Loucy (cell line): Measurements from ENCODE around the gene TPRG1L.

Experiments used
- H2AFZ ChIP-seq: fragments of 200-600 bp; sonication (generic); 2 replicates; pipeline ENCODE4 v1.6.0; 2016; ENCODE audit warnings: antibody characterized with exemption, mild to moderate bottlenecking, low read length, moderate library complexity
- H3F3A ChIP-seq: fragments of 200-600 bp; 2 replicates; pipeline ENCODE4 v1.6.0; 2016; ENCODE audit warnings: antibody characterized with exemption, low read depth, mild to moderate bottlenecking
- H3K27me3 ChIP-seq: fragments of 200-600 bp; sonication (generic); 2 replicates; pipeline ENCODE4 v1.6.1; 2014; ENCODE audit warnings: low read length, mild to moderate bottlenecking; ENCODE audit not compliant: insufficient read depth, poor library complexity, severe bottlenecking
- H3K36me3 ChIP-seq: fragments of 200-600 bp; sonication (generic); 2 replicates; pipeline ENCODE4 v1.6.1; 2016; ENCODE audit warnings: low read length; ENCODE audit not compliant: insufficient read depth
- H3K4me1 ChIP-seq: fragments of 200-600 bp; sonication (generic); 2 replicates; pipeline ENCODE4 v1.5.1; 2014; ENCODE audit warnings: low read length, mild to moderate bottlenecking; ENCODE audit not compliant: insufficient read depth, poor library complexity, severe bottlenecking
- H3K4me2 ChIP-seq: fragments of 200-600 bp; sonication (generic); 2 replicates; pipeline ENCODE4 v1.6.0; 2014; ENCODE audit warnings: antibody characterized with exemption, low read length, low read depth, mild to moderate bottlenecking; ENCODE audit not compliant: poor library complexity, severe bottlenecking
- H3K4me3 ChIP-seq: fragments of 200-600 bp; sonication (generic); 2 replicates; pipeline ENCODE4 v1.5.1; 2014; ENCODE audit warnings: low read length, mild to moderate bottlenecking, mixed read lengths; ENCODE audit not compliant: poor library complexity, severe bottlenecking
- H3K79me2 ChIP-seq: fragments of 200-600 bp; sonication (generic); 2 replicates; pipeline ENCODE4 v1.6.1; 2014; ENCODE audit warnings: low read length; ENCODE audit not compliant: insufficient read depth
- H3K9ac ChIP-seq: fragments of 200-600 bp; sonication (generic); 2 replicates; pipeline ENCODE4 v1.6.0; 2014; ENCODE audit warnings: mild to moderate bottlenecking, low read depth, low read length, moderate library complexity; ENCODE audit not compliant: poor library complexity, severe bottlenecking
- H3K9me2 ChIP-seq: fragments of 200-600 bp; sonication (generic); replicated peaks from 2 replicates; pipeline ENCODE4 v1.6.1; 2016; ENCODE audit warnings: low read depth, low read length, mixed read lengths
- H3K9me3 ChIP-seq: fragments of 200-600 bp; sonication (generic); 2 replicates; pipeline ENCODE4 v1.6.1; 2014; ENCODE audit warnings: mild to moderate bottlenecking, antibody characterized with exemption, low read length, low read depth; ENCODE audit not compliant: insufficient read depth
- H4K20me1 ChIP-seq: fragments of 200-600 bp; sonication (generic); 2 replicates; pipeline ENCODE4 v1.6.0; 2014; ENCODE audit warnings: antibody characterized with exemption, low read length, mild to moderate bottlenecking; ENCODE audit not compliant: insufficient read depth, poor library complexity, severe bottlenecking
- CTCF ChIP-seq: fragments of 200-600 bp; sonication (generic); conservative IDR thresholded peaks from 2 replicates; pipeline ENCODE4 v1.5.1; 2014; ENCODE audit warnings: mild to moderate bottlenecking, antibody characterized with exemption, low read length
- EZH2phosphoT487 ChIP-seq: fragments of 200-600 bp; IDR thresholded peaks from 2 replicates; pipeline ENCODE4 v1.6.1; 2018; ENCODE audit warnings: antibody characterized with exemption, mild to moderate bottlenecking, moderate library complexity, borderline replicate concordance

Gene TPRG1L

GRCh38 chr1:3610527-3611169 lies 14.2 kb upstream of the TPRG1L start:
- H3K9ac ChIP-seq: peak overlapping the region; percentile 66
- no peaks in the 10 kb centered on the region for H3K9me2 ChIP-seq
- no peaks in the 10 kb centered on the region for H3K27me3 ChIP-seq
- H3K36me3 ChIP-seq: no peaks in the 10 kb centered on the region
- peak overlapping the region; percentile 71 for H3K4me2 ChIP-seq
- H3K4me3 ChIP-seq: peak overlapping the region; percentile 72
- peaks cover 44% of the 10 kb centered on the region for H3K79me2 ChIP-seq
- peaks cover 19% of the 10 kb centered on the region for H3K4me1 ChIP-seq
- TF ChIP-seq CTCF: 0 out of 2 replicates have a peak, but pooled peaks have one; percentile 15
- no peak for TF ChIP-seq EZH2phosphoT487
- H4K20me1 ChIP-seq: no peaks in the 10 kb centered on the region
- H3K9me3 ChIP-seq: no peaks in the 10 kb centered on the region
- H3F3A ChIP-seq: no peaks in the 10 kb centered on the region
- H2AFZ ChIP-seq: no peak overlapping the region

- H3K4me1 ChIP-seq: peaks cover 19% of the 10 kb centered on the region
- no peaks in the 10 kb centered on the region for H3F3A ChIP-seq
- peak within 1 kb of the TSS; percentile 71 for H3K4me2 ChIP-seq
- no peaks in the 10 kb centered on the region for H3K9me2 ChIP-seq
- no peaks in the 10 kb centered on the region for H3K9me3 ChIP-seq
- no peaks in the 10 kb centered on the region for H3K27me3 ChIP-seq
- peaks cover 36% of the 10 kb centered on the region for H3K79me2 ChIP-seq
- peak within 1 kb of the TSS; percentile 72 for H3K4me3 ChIP-seq
- peak within 1 kb of the TSS; percentile 66 for H3K9ac ChIP-seq
- TF ChIP-seq CTCF: no peak
- no peak for TF ChIP-seq EZH2phosphoT487
- H3K36me3 ChIP-seq: no peaks in the 10 kb centered on the region
- peak within 1 kb of the TSS; percentile 63; the same call in 1 of the 2 replicates for H2AFZ ChIP-seq
- no peaks in the 10 kb centered on the region for H4K20me1 ChIP-seq
Observed at GRCh38 chr1:3611170-3612019, 13.4 kb upstream of the TPRG1L start, which contains the start of gene MEGF6. Gene MEGF6 (minus strand): TSS chr1:3611508. CDS start chr1:3611268, 240 bp downstream.

GRCh38 chr1:3612123-3612522 lies 12.7 kb upstream of the TPRG1L start:
- Histone ChIP-seq H3K9ac (peak overlapping the region; percentile 49), H3F3A (no peaks in the 10 kb centered on the region), H4K20me1 (no peaks in the 10 kb centered on the region), H3K9me3 (no peaks in the 10 kb centered on the region), H3K9me2 (no peaks in the 10 kb centered on the region), H3K4me3 (peak overlapping the region; percentile 59), H3K4me2 (peak overlapping the region; percentile 63), H2AFZ (peak overlapping the region; percentile 63; the same call in 1 of the 2 replicates), H3K27me3 (no peaks in the 10 kb centered on the region), H3K79me2 (peaks cover 31% of the 10 kb centered on the region), H3K36me3 (no peaks in the 10 kb centered on the region), H3K4me1 (peaks cover 19% of the 10 kb centered on the region)
- no peak for TF ChIP-seq CTCF
- TF ChIP-seq EZH2phosphoT487: no peak
